SK-N-SH treated with all-trans-retinoic acid at 6 μM for 48 hours (cell line): Measurements from ENCODE around the gene BANP.

ENCODE experiments used
- ATAC-seq: fragments of 200-7000 bp; cut with Tn5 transposase; 3 replicates; pipeline ENCODE4 v1.9.1; 2020; ENCODE audit warnings: mild to moderate bottlenecking, moderate library complexity
- ARNTL ChIP-seq: fragments of 450-650 bp; formaldehyde crosslinking; IDR thresholded peaks from 2 replicates; pipeline ENCODE4 v1.5.0; 2020; ENCODE audit warnings: low read depth, mild to moderate bottlenecking, moderate library complexity, borderline replicate concordance
- BACH2 ChIP-seq: fragments of 250-450 bp; sonication (Bioruptor Pico); IDR thresholded peaks from 2 replicates; pipeline ENCODE4 v1.9.0; 2021; ENCODE audit warnings: mild to moderate bottlenecking, borderline replicate concordance
- CREB5 ChIP-seq: fragments of 250-450 bp; sonication (Bioruptor Pico); IDR thresholded peaks from 2 replicates; pipeline ENCODE4 v1.5.1; 2020; ENCODE audit warnings: low read depth, mild to moderate bottlenecking, moderate library complexity
- CSDC2 ChIP-seq: fragments of 250-450 bp; sonication (Bioruptor Pico); IDR thresholded peaks from 2 replicates; pipeline ENCODE4 v1.5.0; 2020; ENCODE audit warnings: mild to moderate bottlenecking, moderate library complexity
- CSRNP3 ChIP-seq: fragments of 250-450 bp; sonication (Bioruptor Pico); IDR thresholded peaks from 2 replicates; pipeline ENCODE4 v1.5.1; 2021; ENCODE audit warnings: mild to moderate bottlenecking, moderate library complexity
- ESRRG ChIP-seq: fragments of 250-450 bp; sonication (Bioruptor Pico); IDR thresholded peaks from 2 replicates; pipeline ENCODE4 v1.6.1; 2021; ENCODE audit warnings: mild to moderate bottlenecking
- GLIS3 ChIP-seq: fragments of 250-450 bp; sonication (Bioruptor Pico); IDR thresholded peaks from 2 replicates; pipeline ENCODE4 v1.5.0; 2020; ENCODE audit warnings: mild to moderate bottlenecking, moderate library complexity
- ISL1 ChIP-seq: fragments of 250-450 bp; sonication (Bioruptor Pico); IDR thresholded peaks from 2 replicates; pipeline ENCODE4 v2.1.2; 2022; ENCODE audit warnings: mild to moderate bottlenecking, moderate library complexity
- OSR1 ChIP-seq: fragments of 250-450 bp; sonication (Bioruptor Pico); IDR thresholded peaks from 2 replicates; pipeline ENCODE4 v1.8.0; 2022; ENCODE audit warnings: moderate library complexity, mild to moderate bottlenecking, inconsistent platforms
- PATZ1 ChIP-seq: fragments of 250-450 bp; sonication (Bioruptor Pico); IDR thresholded peaks from 2 replicates; pipeline ENCODE4 v1.8.0; 2020; ENCODE audit warnings: mild to moderate bottlenecking, moderate library complexity, borderline replicate concordance
- POU6F1 ChIP-seq: fragments of 250-450 bp; sonication (Bioruptor Pico); IDR thresholded peaks from 2 replicates; pipeline ENCODE4 v1.8.0; 2021; ENCODE audit warnings: low read depth, mild to moderate bottlenecking, moderate library complexity, borderline replicate concordance
- RARB ChIP-seq: fragments of 250-450 bp; sonication (Bioruptor Pico); IDR thresholded peaks from 2 replicates; pipeline ENCODE4 v1.8.0; 2021; ENCODE audit warnings: mild to moderate bottlenecking, moderate library complexity
- TCF4 ChIP-seq: fragments of 250-450 bp; sonication (Bioruptor Pico); IDR thresholded peaks from 2 replicates; pipeline ENCODE4 v1.8.0; 2021; ENCODE audit warnings: mild to moderate bottlenecking, moderate library complexity, borderline replicate concordance
- TOX ChIP-seq: fragments of 250-450 bp; sonication (Bioruptor Pico); IDR thresholded peaks from 2 replicates; pipeline ENCODE4 v1.8.0; 2021; ENCODE audit warnings: mild to moderate bottlenecking, moderate library complexity, borderline replicate concordance
- TSHZ2 ChIP-seq: fragments of 250-450 bp; sonication (Bioruptor Pico); IDR thresholded peaks from 2 replicates; pipeline ENCODE4 v1.5.0; 2020; ENCODE audit warnings: mild to moderate bottlenecking, moderate library complexity
- ZC3H10 ChIP-seq: fragments of 250-450 bp; sonication (Bioruptor Pico); IDR thresholded peaks from 2 replicates; pipeline ENCODE4 v1.5.1; 2021; ENCODE audit warnings: mild to moderate bottlenecking, moderate library complexity
- ZFP30 ChIP-seq: fragments of 450-650 bp; formaldehyde crosslinking; IDR thresholded peaks from 2 replicates; pipeline ENCODE4 v1.5.0; 2022; ENCODE audit warnings: mild to moderate bottlenecking, moderate library complexity
- ZNF565 ChIP-seq: fragments of 450-650 bp; formaldehyde crosslinking; conservative IDR thresholded peaks from 2 replicates; pipeline ENCODE4 v1.5.0; 2020; ENCODE audit warnings: low read depth, mild to moderate bottlenecking, moderate library complexity
- ZNF70 ChIP-seq: fragments of 450-650 bp; formaldehyde crosslinking; IDR thresholded peaks from 2 replicates; pipeline ENCODE4 v1.5.0; 2020; ENCODE audit warnings: mild to moderate bottlenecking, moderate library complexity
- ZNF8 ChIP-seq: fragments of 450-650 bp; formaldehyde crosslinking; IDR thresholded peaks from 2 replicates; pipeline ENCODE4 v1.5.0; 2020; ENCODE audit warnings: mild to moderate bottlenecking, moderate library complexity

BANP gene

GRCh38 chr16:88067530-88068411 is 116.5 kb downstream of the BANP start:
- no peak for ATAC-seq
- TF ChIP-seq RARB (CRISPR knock-in tag) (no peak), ESRRG (CRISPR knock-in tag) (no peak), ZNF70 (CRISPR knock-in tag) (no peak), TCF4 (CRISPR knock-in tag) (no peak), ISL1 (CRISPR knock-in tag) (no peak)

GRCh38 chr16:88068476-88069396 is 117.5 kb downstream of the BANP start:
- ATAC-seq: no peak
- TF ChIP-seq GLIS3 (no peak), ZFP30 (no peak), CSDC2 (CRISPR knock-in tag) (no peak), ZC3H10 (no peak), ZNF8 (no peak), ISL1 (CRISPR knock-in tag) (no peak), ESRRG (CRISPR knock-in tag) (no peak), CREB5 (CRISPR knock-in tag) (no peak), TOX (no peak), RARB (CRISPR knock-in tag) (no peak), ARNTL (CRISPR knock-in tag) (no peak), ZNF565 (no peak), BACH2 (CRISPR knock-in tag) (no peak), TCF4 (CRISPR knock-in tag) (no peak), POU6F1 (CRISPR knock-in tag) (no peak), CSRNP3 (CRISPR knock-in tag) (no peak)

GRCh38 chr16:88069397-88070168 is 118.3 kb downstream of the BANP start:
- TF ChIP-seq ZFP30 (no peak), CREB5 (CRISPR knock-in tag) (no peak), OSR1 (CRISPR knock-in tag) (no peak)

GRCh38 chr16:88070341-88070740 is 119.1 kb downstream of the BANP start:
- ATAC-seq: no peak
- TF ChIP-seq PATZ1 (CRISPR knock-in tag) (no peak), CREB5 (CRISPR knock-in tag) (no peak), TSHZ2 (CRISPR knock-in tag) (no peak)
- TF ChIP-seq, all 23 proteins: peak for 0

More at GRCh38 chr16:88069397-88070168, 118.3 kb downstream of the BANP start:
- no peak for ATAC-seq
